Measurements from ENCODE around the gene GRIK2.

DNA sequence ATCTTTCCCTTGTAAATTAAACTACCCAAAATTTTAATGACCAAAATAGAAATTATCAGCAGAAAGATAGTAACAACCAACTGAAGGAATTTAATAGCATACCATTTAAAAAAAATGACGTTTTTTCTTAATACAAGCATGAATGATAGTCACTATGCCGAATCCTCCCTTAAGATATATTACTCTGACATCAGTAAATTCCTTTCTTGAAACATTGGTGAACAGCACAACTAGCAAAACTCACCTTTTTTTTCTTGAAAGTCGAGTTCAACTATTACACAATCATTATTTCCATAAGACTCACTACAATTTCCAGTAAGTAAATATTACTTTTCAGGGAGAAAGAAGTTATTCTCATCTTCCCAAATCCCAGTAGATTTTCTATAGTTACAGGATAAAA lies 433.2 kb downstream of the GRIK2 start:
- TF ChIP-seq POLR2AphosphoS5 (IDR thresholded peaks at IDR 0.05) (no peak), POLR2A (IDR thresholded peaks at IDR 0.05) (no peak)
- TF ChIP-seq, protein P1, sequence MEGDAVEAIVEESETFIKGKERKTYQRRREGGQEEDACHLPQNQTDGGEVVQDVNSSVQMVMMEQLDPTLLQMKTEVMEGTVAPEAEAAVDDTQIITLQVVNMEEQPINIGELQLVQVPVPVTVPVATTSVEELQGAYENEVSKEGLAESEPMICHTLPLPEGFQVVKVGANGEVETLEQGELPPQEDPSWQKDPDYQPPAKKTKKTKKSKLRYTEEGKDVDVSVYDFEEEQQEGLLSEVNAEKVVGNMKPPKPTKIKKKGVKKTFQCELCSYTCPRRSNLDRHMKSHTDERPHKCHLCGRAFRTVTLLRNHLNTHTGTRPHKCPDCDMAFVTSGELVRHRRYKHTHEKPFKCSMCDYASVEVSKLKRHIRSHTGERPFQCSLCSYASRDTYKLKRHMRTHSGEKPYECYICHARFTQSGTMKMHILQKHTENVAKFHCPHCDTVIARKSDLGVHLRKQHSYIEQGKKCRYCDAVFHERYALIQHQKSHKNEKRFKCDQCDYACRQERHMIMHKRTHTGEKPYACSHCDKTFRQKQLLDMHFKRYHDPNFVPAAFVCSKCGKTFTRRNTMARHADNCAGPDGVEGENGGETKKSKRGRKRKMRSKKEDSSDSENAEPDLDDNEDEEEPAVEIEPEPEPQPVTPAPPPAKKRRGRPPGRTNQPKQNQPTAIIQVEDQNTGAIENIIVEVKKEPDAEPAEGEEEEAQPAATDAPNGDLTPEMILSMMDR (IDR thresholded peaks at IDR 0.05): no peak
